Right atrium auricular region (tissue), 2 donors: ENCODE measurements around the gene ZNF654. TPM values are rescaled to one million over a fixed set of nuclear protein-coding genes. Genes with fewer than 3 reads are reported as not detected.

Experiments
- DNase-seq: peaks from one replicate; pipeline ENCODE4 v3.0.0-alpha.2; 2019; ENCODE audit warnings: low spot score
- H3K27ac ChIP-seq, 2 donors: fragments of 200-600 bp; sonication (generic); 1 replicate in 1 of 2; 2 replicates in 1 of 2; pipeline ENCODE4 v1.5.1; 2016 to 2019
- H3K27me3 ChIP-seq, 2 donors: fragments of 200-600 bp; sonication (generic); one replicate each; pipeline versions ENCODE4 v1.5.1 to v1.6.0; 2017 to 2019
- H3K36me3 ChIP-seq: fragments of 200-600 bp; sonication (generic); one replicate; pipeline ENCODE4 v1.5.1; 2016
- H3K4me1 ChIP-seq, 2 donors: fragments of 200-600 bp; sonication (generic); one replicate each; pipeline versions ENCODE4 v1.5.1 to v1.6.0; 2017 to 2019
- H3K4me3 ChIP-seq, 2 donors: fragments of 200-600 bp; sonication (generic); 1 replicate in 1 of 2; 2 replicates in 1 of 2; pipeline ENCODE4 v1.5.1; 2017 to 2019; ENCODE audit warnings: mild to moderate bottlenecking in 1 of 2, moderate library complexity in 1 of 2
- H3K9me3 ChIP-seq, 2 donors: fragments of 200-600 bp; sonication (generic); one replicate each; pipeline ENCODE4 v1.5.1; 2019
- total RNA-seq, 2 donors: library from RNA; depleted of rRNA; stranded (reverse); fragments of >200 nt; gene quantifications; one replicate each; pipeline ENCODE4 v1.1.0, GENCODE V29; 2016
- TF ChIP-seq, protein P1 (sequence below), 2 donors: fragments of 200-600 bp; sonication (generic); IDR thresholded peaks; one replicate each; pipeline ENCODE4 v1.5.1; 2019; ENCODE audit warnings: antibody characterized with exemption in 2 of 2

The ZNF654 gene
- total RNA-seq, 2 donors from 2014 or later, result 6.8 to 7.2 TPM

DNA sequence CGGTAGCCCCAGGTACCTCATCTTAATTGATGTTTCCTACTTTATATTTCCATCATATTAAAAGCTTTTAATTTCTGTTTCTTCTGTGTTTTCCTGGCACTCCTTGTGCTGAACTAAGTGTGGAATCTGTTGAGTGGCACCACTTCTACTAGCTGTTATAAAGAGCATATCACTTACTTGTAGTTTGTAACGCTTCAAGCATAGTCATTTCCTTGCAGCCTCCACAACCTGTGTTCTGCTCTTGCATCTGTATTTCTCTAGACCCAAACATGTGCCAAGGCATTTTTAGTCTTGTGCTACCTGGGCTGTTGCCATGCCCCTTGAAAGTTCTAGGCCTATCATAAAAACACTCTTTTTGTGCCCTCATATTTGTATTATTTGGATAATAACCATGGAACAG, 16.0 kb downstream of the ZNF654 start:
- H3K36me3 ChIP-seq, result no peaks in the 10 kb centered on the region
- TF ChIP-seq, protein P1, sequence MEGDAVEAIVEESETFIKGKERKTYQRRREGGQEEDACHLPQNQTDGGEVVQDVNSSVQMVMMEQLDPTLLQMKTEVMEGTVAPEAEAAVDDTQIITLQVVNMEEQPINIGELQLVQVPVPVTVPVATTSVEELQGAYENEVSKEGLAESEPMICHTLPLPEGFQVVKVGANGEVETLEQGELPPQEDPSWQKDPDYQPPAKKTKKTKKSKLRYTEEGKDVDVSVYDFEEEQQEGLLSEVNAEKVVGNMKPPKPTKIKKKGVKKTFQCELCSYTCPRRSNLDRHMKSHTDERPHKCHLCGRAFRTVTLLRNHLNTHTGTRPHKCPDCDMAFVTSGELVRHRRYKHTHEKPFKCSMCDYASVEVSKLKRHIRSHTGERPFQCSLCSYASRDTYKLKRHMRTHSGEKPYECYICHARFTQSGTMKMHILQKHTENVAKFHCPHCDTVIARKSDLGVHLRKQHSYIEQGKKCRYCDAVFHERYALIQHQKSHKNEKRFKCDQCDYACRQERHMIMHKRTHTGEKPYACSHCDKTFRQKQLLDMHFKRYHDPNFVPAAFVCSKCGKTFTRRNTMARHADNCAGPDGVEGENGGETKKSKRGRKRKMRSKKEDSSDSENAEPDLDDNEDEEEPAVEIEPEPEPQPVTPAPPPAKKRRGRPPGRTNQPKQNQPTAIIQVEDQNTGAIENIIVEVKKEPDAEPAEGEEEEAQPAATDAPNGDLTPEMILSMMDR (IDR thresholded peaks at IDR 0.05), result no peak
- no peaks in the 10 kb centered on the region for H3K27me3 ChIP-seq
- no peaks in the 10 kb centered on the region for H3K9me3 ChIP-seq
- H3K4me1 ChIP-seq, result peaks cover 0 to 11% of the 10 kb centered on the region in 2 donors
- H3K4me3 ChIP-seq, result no peak overlapping the region
- no peak for DNase-seq
- no peak overlapping the region for H3K27ac ChIP-seq

- Histone ChIP-seq H3K36me3 (no peaks in the 10 kb centered on the region), H3K9me3 (no peaks in the 10 kb centered on the region), H3K4me1 (peaks cover 0 to 11% of the 10 kb centered on the region in 2 donors), H3K27me3 (no peaks in the 10 kb centered on the region), H3K4me3 (no peak overlapping the region), H3K27ac (no peak overlapping the region)
- no peak for DNase-seq
- TF ChIP-seq, protein P1 (IDR thresholded peaks at IDR 0.05), result no peak
These were observed 16.4 kb downstream of the ZNF654 start for GRCh38 chr3:88075497-88075896.

DNA sequence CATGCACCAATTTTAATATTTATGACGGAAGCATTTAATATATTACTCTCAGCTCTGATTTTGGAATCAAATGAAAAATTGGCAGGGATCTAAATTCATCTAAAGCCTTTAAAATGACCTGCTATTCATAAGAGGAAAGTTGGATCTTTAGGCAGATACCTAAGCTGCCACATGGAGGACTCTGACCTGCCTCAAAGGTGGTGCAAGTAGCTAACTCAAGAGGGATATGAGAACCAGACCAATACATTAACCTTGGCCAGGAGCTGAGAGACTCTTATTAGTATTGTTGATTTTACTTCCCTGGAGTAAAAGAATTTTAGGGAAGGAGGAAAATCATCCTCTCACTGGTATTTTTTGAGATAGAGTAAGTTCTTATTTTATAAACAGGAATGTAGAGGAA, 17.7 kb downstream of the ZNF654 start:
- TF ChIP-seq, protein P1 (IDR thresholded peaks at IDR 0.05), result no peak
- Histone ChIP-seq H3K27ac (no peak overlapping the region), H3K4me3 (no peak overlapping the region), H3K9me3 (no peaks in the 10 kb centered on the region), H3K36me3 (no peaks in the 10 kb centered on the region), H3K27me3 (no peaks in the 10 kb centered on the region), H3K4me1 (peaks cover 0 to 11% of the 10 kb centered on the region in 2 donors)
- no peak for DNase-seq

DNA sequence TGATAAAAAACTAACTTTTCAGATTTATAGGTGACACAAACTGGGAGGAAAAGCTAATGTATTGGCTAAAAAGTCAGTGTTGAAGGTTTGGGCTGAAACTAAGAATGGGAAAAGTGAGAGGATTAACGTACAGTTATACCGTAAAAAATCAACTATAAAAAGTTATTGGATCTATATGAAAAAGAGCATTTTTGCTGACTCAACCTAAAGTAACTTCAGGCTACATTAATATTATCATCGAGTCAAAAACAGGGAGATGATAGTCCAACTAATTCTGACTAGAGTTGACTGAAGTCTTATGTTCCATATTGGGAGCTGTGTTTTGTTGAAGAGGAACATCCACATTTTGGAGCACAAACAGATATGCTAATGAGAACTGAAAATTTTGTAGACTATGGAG, 19.9 kb downstream of the ZNF654 start:
- no peak overlapping the region for H3K27ac ChIP-seq
- no peak overlapping the region for H3K4me3 ChIP-seq
- H3K9me3 ChIP-seq, result no peaks in the 10 kb centered on the region
- peaks cover 0 to 12% of the 10 kb centered on the region in 2 donors for H3K4me1 ChIP-seq
- H3K36me3 ChIP-seq, result no peaks in the 10 kb centered on the region
- TF ChIP-seq, protein P1 (IDR thresholded peaks at IDR 0.05), result no peak
- no peak for DNase-seq
- H3K27me3 ChIP-seq, result no peaks in the 10 kb centered on the region

DNA sequence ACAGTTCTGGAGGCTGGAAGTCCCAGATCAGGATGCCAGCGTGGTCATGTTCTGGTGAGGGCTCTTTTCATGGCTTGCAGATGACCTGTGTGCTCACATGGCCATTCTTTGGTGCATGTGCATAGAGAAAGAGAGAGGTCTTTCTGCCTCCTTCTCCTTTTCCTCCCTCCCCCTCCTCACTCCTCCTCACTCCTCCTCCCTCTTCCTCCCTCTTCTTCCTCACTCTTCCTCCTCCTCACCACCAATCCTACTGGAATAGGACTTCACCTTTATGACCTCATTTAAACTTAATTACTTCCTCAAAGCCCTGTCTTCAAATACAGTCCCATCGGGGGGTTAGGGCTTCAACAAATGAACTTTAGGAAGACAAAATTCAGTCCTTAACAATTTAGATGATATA, 23.8 kb downstream of the ZNF654 start:
- Histone ChIP-seq H3K4me1 (peaks cover 0 to 12% of the 10 kb centered on the region in 2 donors), H3K27me3 (no peaks in the 10 kb centered on the region), H3K27ac (no peak overlapping the region), H3K9me3 (no peaks in the 10 kb centered on the region), H3K36me3 (no peaks in the 10 kb centered on the region), H3K4me3 (no peak overlapping the region)
- TF ChIP-seq, protein P1 (IDR thresholded peaks at IDR 0.05), result no peak
- no peak for DNase-seq

- TF ChIP-seq, protein P1 (IDR thresholded peaks at IDR 0.05), result no peak
- Histone ChIP-seq H3K27me3 (no peaks in the 10 kb centered on the region), H3K36me3 (no peaks in the 10 kb centered on the region), H3K27ac (no peak overlapping the region), H3K9me3 (no peaks in the 10 kb centered on the region), H3K4me3 (no peak overlapping the region), H3K4me1 (peaks cover 0 to 12% of the 10 kb centered on the region in 2 donors)
- DNase-seq, result no peak
These were observed 25.0 kb downstream of the ZNF654 start for GRCh38 chr3:88084097-88084501.
